Astrocyte of the spinal cord (primary cell): Measurements from ENCODE around the gene OR10G2.
"Not testable (repeated sequence)": the region's sequence is repeated elsewhere in the genome, so short reads cannot be mapped to it uniquely, and the experiment has no call there.

ENCODE experiments used
- DNase-seq: peaks from one replicate; pipeline ENCODE4 v3.0.0; 2011; ENCODE audit warnings: low read depth, low spot score
- H3K4me3 ChIP-seq: 2 replicates; pipeline ENCODE4 v1.5.1; 2011; ENCODE audit warnings: low read depth, mild to moderate bottlenecking, low read length, moderate library complexity
- in situ Hi-C: cut with HindIII; loops from 2 replicates; pipeline ENCODE4 v1.10.0; 2017; ENCODE audit warnings: low sequenced_read_pairs
- TF ChIP-seq, protein P1 (sequence below): IDR thresholded peaks from 2 replicates; pipeline ENCODE4 v1.5.1; 2012; ENCODE audit warnings: low read depth, mild to moderate bottlenecking, low read length, inconsistent platforms

Gene OR10G2

DNA sequence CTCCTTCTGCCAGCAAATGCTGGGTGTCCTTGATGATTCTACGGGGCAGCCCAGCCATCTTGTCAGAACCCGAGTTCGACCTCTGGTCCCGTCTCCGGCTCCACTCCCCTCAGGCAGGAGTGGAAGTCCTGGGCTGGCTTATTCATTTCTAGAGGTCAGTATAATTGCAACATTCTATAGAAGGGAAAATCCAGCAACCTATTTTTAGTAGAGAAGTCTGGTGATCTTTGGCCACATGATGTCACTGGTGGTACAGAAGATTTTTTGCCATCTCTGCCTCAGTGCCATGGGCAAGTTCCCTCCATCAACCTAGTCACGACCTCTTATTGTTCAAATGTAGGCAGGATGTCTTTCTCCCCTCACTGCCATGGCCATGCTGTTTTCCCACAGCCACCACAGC is 22.4 kb downstream of the OR10G2 start:
- no peak overlapping the region for H3K4me3 ChIP-seq
- in situ Hi-C loops: no loop called here
- DNase-seq: no peak
- TF ChIP-seq, protein P1, sequence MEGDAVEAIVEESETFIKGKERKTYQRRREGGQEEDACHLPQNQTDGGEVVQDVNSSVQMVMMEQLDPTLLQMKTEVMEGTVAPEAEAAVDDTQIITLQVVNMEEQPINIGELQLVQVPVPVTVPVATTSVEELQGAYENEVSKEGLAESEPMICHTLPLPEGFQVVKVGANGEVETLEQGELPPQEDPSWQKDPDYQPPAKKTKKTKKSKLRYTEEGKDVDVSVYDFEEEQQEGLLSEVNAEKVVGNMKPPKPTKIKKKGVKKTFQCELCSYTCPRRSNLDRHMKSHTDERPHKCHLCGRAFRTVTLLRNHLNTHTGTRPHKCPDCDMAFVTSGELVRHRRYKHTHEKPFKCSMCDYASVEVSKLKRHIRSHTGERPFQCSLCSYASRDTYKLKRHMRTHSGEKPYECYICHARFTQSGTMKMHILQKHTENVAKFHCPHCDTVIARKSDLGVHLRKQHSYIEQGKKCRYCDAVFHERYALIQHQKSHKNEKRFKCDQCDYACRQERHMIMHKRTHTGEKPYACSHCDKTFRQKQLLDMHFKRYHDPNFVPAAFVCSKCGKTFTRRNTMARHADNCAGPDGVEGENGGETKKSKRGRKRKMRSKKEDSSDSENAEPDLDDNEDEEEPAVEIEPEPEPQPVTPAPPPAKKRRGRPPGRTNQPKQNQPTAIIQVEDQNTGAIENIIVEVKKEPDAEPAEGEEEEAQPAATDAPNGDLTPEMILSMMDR: no peak

DNA sequence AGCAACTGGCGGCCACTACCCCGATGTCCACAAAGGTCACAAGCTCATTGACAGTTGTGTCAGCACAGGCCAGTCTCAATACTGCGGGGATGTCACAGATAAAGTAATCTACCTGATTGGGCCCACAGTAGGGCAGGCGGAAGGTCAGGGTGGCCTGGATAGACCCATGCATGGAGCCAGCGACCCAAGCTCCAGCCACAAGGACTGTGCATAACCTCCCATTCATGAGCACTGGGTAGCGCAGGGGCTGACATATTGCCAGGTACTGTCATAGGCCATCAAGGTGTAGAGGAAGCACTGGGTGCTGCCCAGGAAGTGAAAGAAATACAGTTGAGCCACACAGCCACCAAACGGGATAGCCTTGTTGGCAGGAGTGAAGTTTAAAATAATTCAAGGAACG is 32.6 kb downstream of the OR10G2 start:
- H3K4me3 ChIP-seq, DNase-seq, in situ Hi-C loops: not testable (repeated sequence)

GRCh38 chr14:21589317-21589716 is 45.4 kb downstream of the OR10G2 start:
- no peak overlapping the region for H3K4me3 ChIP-seq
- in situ Hi-C loops: no loop called here
- DNase-seq: no peak
- TF ChIP-seq, protein P1: no peak
